Pulmonary artery endothelial cell (primary cell): ENCODE measurements around the gene WBP2. TPM values are rescaled to one million over a fixed set of nuclear protein-coding genes. Genes with fewer than 3 reads are reported as not detected.

Experiments used
- DNase-seq: peaks from one replicate; pipeline ENCODE4 v3.0.0-alpha.2; 2011; ENCODE audit warnings: low read depth, low spot score
- total RNA-seq: library from RNA; depleted of rRNA; stranded (reverse); fragments of >200 nt; gene quantifications from 2 replicates; pipeline ENCODE4 v1.2.3, GENCODE V29; 2014

Gene WBP2
- 21.0 and 28.5 TPM in 2 replicates for total RNA-seq

GRCh38 chr17:75855310-75856061 is at the start of gene WBP2:
Gene WBP2, minus strand, starts transcription at chr17:75855335. Its CDS starts 38 bp downstream, at chr17:75855297.
- DNase-seq, result peak; percentile 100

- DNase-seq, result no peak
Observed at GRCh38 chr17:75902406-75902805, 47.3 kb upstream of the WBP2 start.

GRCh38 chr17:75901727-75902126 is 46.6 kb upstream of the WBP2 start:
- no peak for DNase-seq

- no peak for DNase-seq
Observed at GRCh38 chr17:75900691-75901533, 45.8 kb upstream of the WBP2 start.

- DNase-seq, result no peak
Observed at GRCh38 chr17:75899767-75900468, 44.8 kb upstream of the WBP2 start.

- no peak for DNase-seq
Observed at GRCh38 chr17:75899353-75899752, 44.2 kb upstream of the WBP2 start.

- no peak for DNase-seq
Observed at GRCh38 chr17:75898791-75899190, 43.7 kb upstream of the WBP2 start.

GRCh38 chr17:75898065-75898464 is 42.9 kb upstream of the WBP2 start:
- no peak for DNase-seq

- no peak for DNase-seq
Observed at GRCh38 chr17:75897160-75898019, 42.3 kb upstream of the WBP2 start.

GRCh38 chr17:75896415-75897159 is 41.5 kb upstream of the WBP2 start, which contains the start of gene TRIM65:
Gene TRIM65, minus strand, starts transcription at chr17:75896951. Its CDS starts 14 bp downstream, at chr17:75896937.
- peak; percentile 39 for DNase-seq

- DNase-seq, result no peak
Observed at GRCh38 chr17:75895370-75896155, 40.4 kb upstream of the WBP2 start.

GRCh38 chr17:75894049-75894733 is 39.1 kb upstream of the WBP2 start:
- DNase-seq, result no peak

GRCh38 chr17:75893305-75894048 is 38.3 kb upstream of the WBP2 start:
- DNase-seq, result no peak

- no peak for DNase-seq
Observed at GRCh38 chr17:75892556-75893224, 37.6 kb upstream of the WBP2 start.

GRCh38 chr17:75891605-75892555 is 36.7 kb upstream of the WBP2 start:
- no peak for DNase-seq

- DNase-seq, result no peak
Observed at GRCh38 chr17:75891022-75891604, 36.0 kb upstream of the WBP2 start.
